Measurements from ENCODE around the gene PAM16.

- TF ChIP-seq CTCF (IDR thresholded peaks at IDR 0.05) (no peak), SIN3A (IDR thresholded peaks at IDR 0.05; ENCODE audit: borderline replicate concordance, insufficient read depth, low read depth, low read length) (no peak), POLR2AphosphoS5 (IDR thresholded peaks at IDR 0.05; ENCODE audit: low read depth, low read length) (no peak)
These were observed 14.5 kb upstream of the PAM16 start for GRCh38 chr16:4365615-4366014.

Measured in Panc1 (cell line).